H1 (cell line): Measurements from ENCODE around the gene RRAS2. TPM values are rescaled to one million over a fixed set of nuclear protein-coding genes. Genes with fewer than 3 reads are reported as not detected.

Experiments used
- CBX5 ChIP-seq: fragments of 300-800, 300-1000 bp; sonication (generic); IDR thresholded peaks from 2 replicates; pipeline ENCODE4 v1.7.1; 2016; ENCODE audit warnings: antibody characterized with exemption, low read length, low read depth
- CHD2 ChIP-seq: IDR thresholded peaks from 2 replicates; pipeline ENCODE4 v1.6.1; 2012; ENCODE audit warnings: low read length, improper control_type of control experiment
- CREB1 ChIP-seq: IDR thresholded peaks from 2 replicates; pipeline ENCODE4 v1.6.1; 2012; ENCODE audit warnings: inconsistent platforms
- JUND ChIP-seq: IDR thresholded peaks from 2 replicates; pipeline ENCODE4 v1.6.1; 2011; ENCODE audit warnings: mild to moderate bottlenecking, improper control_type of control experiment, low read length
- RBBP5 ChIP-seq: IDR thresholded peaks from 2 replicates; pipeline ENCODE4 v1.7.1; 2012; ENCODE audit warnings: low read depth, mild to moderate bottlenecking, inconsistent platforms, low read length, moderate library complexity, borderline replicate concordance
- SIN3A ChIP-seq, 2 experiments: IDR thresholded peaks in 1 of 2; conservative IDR thresholded peaks in 1 of 2; 2 replicates each; pipeline ENCODE4 v1.6.1; 2011 to 2012; ENCODE audit warnings: low read length in 2 of 2, improper control_type of control experiment in 1 of 2, low read depth in 1 of 2, mild to moderate bottlenecking in 1 of 2
- TAF7 ChIP-seq: optimal IDR thresholded peaks from 2 replicates; pipeline ENCODE3; 2011; ENCODE audit warnings: low read depth, mild to moderate bottlenecking, inconsistent platforms, low read length, moderate library complexity, borderline replicate concordance
- polyA plus RNA-seq, 7 experiments: library from polyadenylated mRNA; depleted of rRNA in 3 of 7; stranded (reverse) in 5 of 7; unstranded in 2 of 7; fragments of >200 nt in 5 of 7; fragments of 200-250 nt in 2 of 7; gene quantifications; 1 replicate in 5 of 7; 2 replicates in 1 of 7; 4 replicates in 1 of 7; pipeline versions ENCODE4 v1.2.1 to v1.2.3, GENCODE V29; 2011 to 2013; ENCODE audit warnings: missing spikeins in 2 of 7, mixed read lengths in 2 of 7
- total RNA-seq: library from RNA; stranded (reverse); fragmentation: NEBNext Ultra II Directional; extraction: Animal tissue kit (Norgen Biotek cat#: 25700); gene quantifications from 2 replicates; pipeline ENCODE4 v1.2.1, GENCODE V29; 2021

Gene RRAS2
- total and polyA plus RNA-seq, 2 of the 8 experiments (the other 6 are each of a cell fraction or from before 2014, with no cell fraction given) = 72.3 to 234 TPM

DNA sequence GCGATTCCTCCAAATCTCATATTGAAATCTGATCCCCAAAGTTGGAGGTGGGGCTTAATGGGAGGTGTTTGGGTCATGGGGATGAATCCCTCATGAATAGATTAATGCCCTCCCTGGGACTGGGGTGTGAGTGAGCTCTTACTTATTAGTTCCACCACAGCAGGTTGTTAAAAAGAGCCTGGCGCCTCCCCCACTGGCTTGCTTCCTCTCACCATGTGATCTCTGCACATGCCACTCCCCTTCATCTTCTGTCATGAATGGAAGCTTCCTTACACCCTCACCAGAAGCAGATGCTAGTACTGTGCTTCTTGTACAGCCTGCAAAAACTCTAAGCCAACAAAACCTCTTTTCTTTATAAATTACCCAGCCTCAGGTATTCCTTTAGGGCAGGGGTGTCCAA, 8.8 kb downstream of the RRAS2 start (continued):
- TF ChIP-seq RBBP5 (no peak), SIN3A (conservative IDR thresholded peaks at IDR 0.05 in 1 of 2, IDR thresholded peaks at IDR 0.05 in 1 of 2; ENCODE audit: low read depth in 1 of 2, low read length in 2 of 2) (0 out of 4 replicates have a peak, but pooled peaks have one; percentile 22 to 79), CHD2 (no peak), JUND (no peak), CBX5 (no peak), CREB1 (no peak), TAF7 (peak; percentile 10)
